GM18505 (cell line): ENCODE results near the gene EXOC3.

Source experiments
- ATAC-seq: cut with Tn5 transposase; IDR thresholded peaks from one replicate; pipeline ENCODE4 v1.9.1; 2021; ENCODE audit not compliant: unreplicated experiment
- POLR2A ChIP-seq: IDR thresholded peaks from 4 replicates; pipeline ENCODE4 v1.6.1; 2011; ENCODE audit warnings: borderline replicate concordance; ENCODE audit not compliant: insufficient read depth, insufficient read length; ENCODE audit errors: extremely low read depth

EXOC3 gene

DNA sequence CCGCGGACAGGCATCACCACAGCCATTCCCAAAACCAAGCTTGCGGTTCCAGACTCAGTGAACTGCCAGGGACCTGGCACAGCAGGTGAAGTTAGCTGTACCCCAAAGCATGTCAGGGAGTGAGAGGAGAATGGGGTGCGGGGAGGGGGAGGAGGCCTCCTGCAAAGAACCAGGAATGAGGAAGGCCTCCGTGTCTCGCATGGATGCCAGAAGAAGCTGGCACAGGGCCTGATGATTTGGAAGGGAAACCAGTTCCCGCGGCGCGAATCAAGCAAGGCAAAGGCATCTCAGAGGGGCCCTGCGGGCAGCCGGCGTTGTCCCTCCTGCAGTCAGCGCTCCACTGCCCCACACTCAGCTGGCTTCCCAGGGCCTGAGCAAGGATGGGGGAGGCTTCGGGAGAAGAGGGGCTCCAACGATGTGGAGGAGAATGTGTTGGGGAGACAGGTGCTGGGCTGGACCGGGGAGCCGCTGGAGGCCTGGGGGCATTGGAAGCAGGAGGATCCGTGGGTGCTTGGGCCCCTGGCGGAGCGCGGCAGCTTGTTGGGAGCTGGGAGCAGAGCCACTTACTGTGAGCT, 66.7 kb downstream of the EXOC3 start:
- no peak for ATAC-seq
- no peak for TF ChIP-seq POLR2A

GRCh38 chr5:510521-510920, 67.5 kb downstream of the EXOC3 start:
- ATAC-seq, result no peak
- TF ChIP-seq POLR2A, result no peak

DNA sequence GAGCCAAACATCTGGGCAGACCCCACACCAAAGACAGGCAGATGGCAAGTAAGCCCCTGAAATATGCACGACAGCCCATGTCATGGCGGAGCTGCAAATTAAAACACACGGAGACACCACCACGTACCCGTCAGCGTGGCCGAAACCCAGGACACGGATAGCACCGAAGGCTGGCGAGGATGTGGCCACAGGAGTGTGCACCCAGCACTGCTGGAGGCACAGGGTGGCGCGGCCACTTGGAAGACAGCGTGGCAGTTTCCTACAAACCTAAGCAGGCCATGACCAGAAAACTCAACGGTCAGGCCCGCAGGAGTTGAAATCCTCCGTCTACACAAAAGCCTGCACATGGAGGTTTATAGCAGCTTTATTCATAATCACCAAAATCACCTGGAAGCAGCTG, 68.5 kb downstream of the EXOC3 start:
- no peak for TF ChIP-seq POLR2A
- no peak for ATAC-seq

- ATAC-seq, result no peak
- TF ChIP-seq POLR2A, result no peak
These were observed 70.5 kb downstream of the EXOC3 start for GRCh38 chr5:513216-514100.

DNA sequence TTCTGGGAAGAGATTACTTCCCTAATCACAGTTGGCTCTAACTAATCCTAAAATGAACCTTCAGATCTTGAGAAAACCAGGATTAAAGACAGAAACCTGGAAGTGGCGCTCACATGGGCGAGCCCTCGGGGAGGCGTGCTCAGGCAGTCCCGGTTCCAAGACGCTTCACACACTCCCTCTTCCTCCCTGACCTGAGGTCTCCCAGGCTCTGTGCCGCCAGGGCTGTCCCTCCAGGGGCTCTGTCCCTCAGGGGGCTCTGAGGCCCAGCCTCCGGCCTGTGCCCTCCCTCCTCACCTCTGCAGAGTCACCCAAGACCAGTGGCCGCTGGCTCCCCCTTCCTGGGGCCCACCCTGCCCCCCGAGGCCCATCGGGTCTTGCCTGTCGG, 71.1 kb downstream of the EXOC3 start:
- no peak for ATAC-seq
- no peak for TF ChIP-seq POLR2A

DNA sequence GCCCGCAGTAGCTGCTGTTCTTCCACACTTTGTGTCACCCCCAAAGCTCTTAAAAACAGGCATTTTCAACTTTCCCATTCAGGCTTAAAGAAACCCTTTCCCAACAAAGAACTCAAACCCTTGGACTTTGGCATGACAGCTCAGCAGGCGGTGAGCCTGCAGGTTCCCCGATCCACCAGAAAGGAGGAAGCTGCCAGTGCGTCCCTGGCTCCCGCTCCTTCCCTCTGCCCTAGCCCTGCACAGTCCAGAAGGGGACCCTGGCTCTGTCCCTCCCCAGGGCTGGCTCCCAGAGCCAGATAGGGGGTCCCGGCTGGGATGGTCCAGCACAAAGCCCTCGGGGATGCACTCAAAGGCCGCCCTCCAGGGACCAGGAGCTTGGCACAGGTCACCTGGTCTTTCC, 71.7 kb downstream of the EXOC3 start:
- ATAC-seq, result no peak
- no peak for TF ChIP-seq POLR2A

DNA sequence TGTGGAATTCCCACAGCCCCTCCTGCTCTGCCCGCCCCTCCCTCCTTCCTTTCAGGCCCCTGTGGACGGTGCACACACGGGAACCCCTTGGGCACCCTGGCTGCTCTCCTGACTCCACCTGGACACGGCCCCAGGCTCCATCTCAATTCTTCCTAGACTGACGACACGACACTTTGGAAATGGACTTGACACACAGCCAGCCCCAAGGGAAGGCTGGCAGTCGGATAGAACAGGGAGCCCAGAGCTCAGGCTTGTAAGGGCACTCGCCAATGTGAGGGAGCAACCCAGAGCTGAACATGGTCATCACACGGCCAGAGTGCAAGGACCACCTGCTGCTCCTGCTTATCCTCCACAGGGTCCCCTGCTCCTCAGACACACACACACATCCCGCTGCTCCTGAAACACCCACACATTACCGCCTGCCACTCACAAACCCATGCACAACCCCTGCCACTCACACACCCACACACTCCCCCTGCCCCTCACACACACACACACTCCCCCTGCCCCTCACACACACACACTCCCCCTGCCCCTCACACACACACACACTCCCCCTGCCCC, 72.4 kb downstream of the EXOC3 start:
- TF ChIP-seq POLR2A, result no peak

DNA sequence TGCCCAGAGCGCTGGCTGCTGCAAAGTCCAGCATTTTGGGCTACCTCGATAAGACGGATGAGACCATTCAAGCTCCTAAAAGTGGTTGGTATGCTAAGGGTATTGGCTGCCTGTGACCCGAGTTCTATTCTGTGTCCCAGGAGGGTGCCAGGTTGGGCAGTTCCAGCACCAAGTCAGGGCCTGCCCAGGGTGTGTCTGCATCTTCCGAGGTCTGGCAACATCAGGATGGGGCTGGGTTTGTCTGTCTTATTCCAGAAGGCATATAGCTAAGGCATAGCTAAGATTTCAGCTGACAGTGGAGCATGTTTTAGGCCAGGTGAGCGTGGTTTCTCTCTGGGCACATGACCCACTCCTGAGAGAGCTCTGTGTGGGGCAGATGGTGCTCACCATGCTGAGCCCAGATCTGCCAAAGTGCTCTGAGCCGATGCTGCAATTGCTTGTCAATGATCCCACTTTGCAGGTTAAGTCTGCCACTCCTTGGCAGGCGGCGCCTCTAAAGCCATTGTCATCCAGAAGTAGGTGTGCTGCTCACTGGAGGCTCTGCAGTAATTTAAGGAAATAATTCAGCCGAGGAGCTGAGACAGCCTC, 73.5 kb downstream of the EXOC3 start:
- TF ChIP-seq POLR2A, result no peak
- no peak for ATAC-seq

More for the DNA sequence above, 72.4 kb downstream of the EXOC3 start:
- ATAC-seq, result no peak
